Omental fat pad (tissue), 4 donors: ENCODE data around the gene RNF13. TPM values are rescaled to one million over a fixed set of nuclear protein-coding genes. Genes with fewer than 3 reads are reported as not detected.

Source experiments
- ATAC-seq: fragments of 150-250 bp; one replicate; pipeline ENCODE4 v1.9.1; 2016; ENCODE audit warnings: mild to moderate bottlenecking, moderate library complexity; ENCODE audit not compliant: low FRiP score
- DNase-seq: peaks from one replicate; pipeline ENCODE4 v3.0.0-alpha.2; 2019; ENCODE audit warnings: low spot score
- total RNA-seq, 4 donors: library from RNA; depleted of rRNA; stranded (reverse); fragments of >200 nt; gene quantifications; one replicate each; pipeline ENCODE4 v1.1.0, GENCODE V29; 2016
- TF ChIP-seq, protein P1 (sequence below), 3 donors: fragments of 450-650 bp; IDR thresholded peaks; one replicate each; pipeline ENCODE4 v1.5.1; 2016 to 2017; ENCODE audit warnings: antibody characterized with exemption in 3 of 3, mild to moderate bottlenecking in 3 of 3, moderate library complexity in 2 of 3

RNF13 gene
- total RNA-seq, 4 donors from 2014 or later = 77.7 to 105 (median 95.9) TPM

DNA sequence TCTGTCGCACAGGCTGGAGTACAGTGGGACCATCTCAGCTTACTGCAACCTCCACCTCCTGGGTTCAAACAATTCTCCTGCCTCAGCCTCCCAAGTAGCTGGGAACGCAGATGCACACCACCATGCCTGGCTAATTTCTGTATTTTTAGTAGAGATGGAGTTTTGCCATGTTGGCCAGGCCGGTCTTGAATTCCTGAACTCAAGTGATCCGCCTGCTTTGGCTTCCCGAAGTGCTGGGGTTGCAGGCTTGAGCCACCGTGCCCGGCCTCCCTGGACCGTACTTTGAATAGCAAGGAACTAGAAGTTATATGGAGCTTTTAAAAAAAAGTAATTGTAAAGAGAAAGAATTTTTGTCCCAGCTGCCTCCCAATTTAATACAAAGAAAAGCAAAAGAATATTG is 12.3 kb upstream of the RNF13 start:
- ATAC-seq (no peak), DNase-seq (no peak)
- TF ChIP-seq, protein P1, sequence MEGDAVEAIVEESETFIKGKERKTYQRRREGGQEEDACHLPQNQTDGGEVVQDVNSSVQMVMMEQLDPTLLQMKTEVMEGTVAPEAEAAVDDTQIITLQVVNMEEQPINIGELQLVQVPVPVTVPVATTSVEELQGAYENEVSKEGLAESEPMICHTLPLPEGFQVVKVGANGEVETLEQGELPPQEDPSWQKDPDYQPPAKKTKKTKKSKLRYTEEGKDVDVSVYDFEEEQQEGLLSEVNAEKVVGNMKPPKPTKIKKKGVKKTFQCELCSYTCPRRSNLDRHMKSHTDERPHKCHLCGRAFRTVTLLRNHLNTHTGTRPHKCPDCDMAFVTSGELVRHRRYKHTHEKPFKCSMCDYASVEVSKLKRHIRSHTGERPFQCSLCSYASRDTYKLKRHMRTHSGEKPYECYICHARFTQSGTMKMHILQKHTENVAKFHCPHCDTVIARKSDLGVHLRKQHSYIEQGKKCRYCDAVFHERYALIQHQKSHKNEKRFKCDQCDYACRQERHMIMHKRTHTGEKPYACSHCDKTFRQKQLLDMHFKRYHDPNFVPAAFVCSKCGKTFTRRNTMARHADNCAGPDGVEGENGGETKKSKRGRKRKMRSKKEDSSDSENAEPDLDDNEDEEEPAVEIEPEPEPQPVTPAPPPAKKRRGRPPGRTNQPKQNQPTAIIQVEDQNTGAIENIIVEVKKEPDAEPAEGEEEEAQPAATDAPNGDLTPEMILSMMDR (IDR thresholded peaks at IDR 0.05) = no peak

DNA sequence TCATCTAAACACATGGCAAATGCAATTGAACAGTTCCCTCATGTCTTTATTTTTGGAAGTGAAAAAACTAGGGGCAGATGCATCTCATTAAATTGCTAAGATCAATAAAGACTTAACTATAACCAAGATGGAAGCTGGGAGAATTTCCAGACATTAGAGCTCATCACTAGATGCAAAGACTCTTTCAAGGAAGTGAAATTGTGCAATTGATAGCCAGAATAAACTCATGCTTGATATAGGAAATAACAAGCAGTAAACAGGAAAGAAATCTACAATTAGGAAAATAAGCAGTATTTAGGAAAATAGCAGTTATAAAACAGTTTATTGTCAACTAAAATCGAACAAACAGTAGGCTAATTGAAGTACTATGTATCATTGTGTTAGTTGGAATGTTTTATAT is 11.8 kb upstream of the RNF13 start:
- ATAC-seq (no peak), DNase-seq (no peak)
- TF ChIP-seq, protein P1 (IDR thresholded peaks at IDR 0.05) = no peak

GRCh38 chr3:149801639-149802038 is 11.4 kb upstream of the RNF13 start:
- TF ChIP-seq, protein P1 (IDR thresholded peaks at IDR 0.05) = no peak
- ATAC-seq = no peak
- DNase-seq = no peak

- TF ChIP-seq, protein P1 (IDR thresholded peaks at IDR 0.05) = no peak
- DNase-seq (no peak), ATAC-seq (no peak)
Measured at GRCh38 chr3:149806171-149806778, 6.7 kb upstream of the RNF13 start.

GRCh38 chr3:149808209-149808829 is 4.7 kb upstream of the RNF13 start:
- DNase-seq (no peak), ATAC-seq (no peak)
- TF ChIP-seq, protein P1 (IDR thresholded peaks at IDR 0.05) = peak in 2 of 3 donors; percentile 18 to 25

DNA sequence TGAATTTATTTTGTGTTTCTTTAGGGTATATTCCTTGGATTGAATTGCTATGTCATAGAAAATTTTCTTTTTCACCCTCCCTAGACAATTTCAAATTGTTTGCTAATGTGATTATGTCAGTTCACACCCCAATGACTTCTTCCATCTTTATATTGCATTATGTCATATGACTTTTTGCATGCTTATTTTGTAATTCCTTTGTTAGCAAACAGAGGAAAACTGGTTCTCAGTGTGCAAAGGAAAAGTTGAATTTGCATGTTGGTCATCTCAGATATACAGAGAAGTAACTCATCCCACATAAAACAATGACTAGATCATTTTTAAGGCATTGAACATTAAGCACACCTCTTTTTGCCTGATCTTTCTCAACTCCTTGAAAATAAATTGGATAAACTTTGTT is 3.3 kb upstream of the RNF13 start:
- TF ChIP-seq, protein P1 (IDR thresholded peaks at IDR 0.05) = no peak
- DNase-seq (no peak), ATAC-seq (no peak)

- ATAC-seq = no peak
- DNase-seq = no peak
- TF ChIP-seq, protein P1 (IDR thresholded peaks at IDR 0.05) = no peak
Measured at GRCh38 chr3:149810846-149811245, 2.2 kb upstream of the RNF13 start.
